Measurements from ENCODE around the gene FANCF.

GRCh38 chr11:22668005-22668796, 42.6 kb upstream of the FANCF start:
- TF ChIP-seq, protein P1, sequence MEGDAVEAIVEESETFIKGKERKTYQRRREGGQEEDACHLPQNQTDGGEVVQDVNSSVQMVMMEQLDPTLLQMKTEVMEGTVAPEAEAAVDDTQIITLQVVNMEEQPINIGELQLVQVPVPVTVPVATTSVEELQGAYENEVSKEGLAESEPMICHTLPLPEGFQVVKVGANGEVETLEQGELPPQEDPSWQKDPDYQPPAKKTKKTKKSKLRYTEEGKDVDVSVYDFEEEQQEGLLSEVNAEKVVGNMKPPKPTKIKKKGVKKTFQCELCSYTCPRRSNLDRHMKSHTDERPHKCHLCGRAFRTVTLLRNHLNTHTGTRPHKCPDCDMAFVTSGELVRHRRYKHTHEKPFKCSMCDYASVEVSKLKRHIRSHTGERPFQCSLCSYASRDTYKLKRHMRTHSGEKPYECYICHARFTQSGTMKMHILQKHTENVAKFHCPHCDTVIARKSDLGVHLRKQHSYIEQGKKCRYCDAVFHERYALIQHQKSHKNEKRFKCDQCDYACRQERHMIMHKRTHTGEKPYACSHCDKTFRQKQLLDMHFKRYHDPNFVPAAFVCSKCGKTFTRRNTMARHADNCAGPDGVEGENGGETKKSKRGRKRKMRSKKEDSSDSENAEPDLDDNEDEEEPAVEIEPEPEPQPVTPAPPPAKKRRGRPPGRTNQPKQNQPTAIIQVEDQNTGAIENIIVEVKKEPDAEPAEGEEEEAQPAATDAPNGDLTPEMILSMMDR (IDR thresholded peaks at IDR 0.05; ENCODE audit: low read length), result no peak
- TF ChIP-seq EZH2 (IDR thresholded peaks at IDR 0.05; ENCODE audit: borderline replicate concordance, low read length), result no peak

All from OCI-LY1 (cell line).